Astrocyte of the spinal cord (primary cell): ENCODE results near the gene IGSF1.

ENCODE experiments used
- DNase-seq: peaks from one replicate; pipeline ENCODE4 v3.0.0; 2011; ENCODE audit warnings: low read depth, low spot score
- H3K4me3 ChIP-seq: 2 replicates; pipeline ENCODE4 v1.5.1; 2011; ENCODE audit warnings: low read depth, mild to moderate bottlenecking, low read length, moderate library complexity
- in situ Hi-C: cut with HindIII; loops from 2 replicates; pipeline ENCODE4 v1.10.0; 2017; ENCODE audit warnings: low sequenced_read_pairs
- TF ChIP-seq, protein P1 (sequence below): IDR thresholded peaks from 2 replicates; pipeline ENCODE4 v1.5.1; 2012; ENCODE audit warnings: low read depth, mild to moderate bottlenecking, low read length, inconsistent platforms

Gene IGSF1

DNA sequence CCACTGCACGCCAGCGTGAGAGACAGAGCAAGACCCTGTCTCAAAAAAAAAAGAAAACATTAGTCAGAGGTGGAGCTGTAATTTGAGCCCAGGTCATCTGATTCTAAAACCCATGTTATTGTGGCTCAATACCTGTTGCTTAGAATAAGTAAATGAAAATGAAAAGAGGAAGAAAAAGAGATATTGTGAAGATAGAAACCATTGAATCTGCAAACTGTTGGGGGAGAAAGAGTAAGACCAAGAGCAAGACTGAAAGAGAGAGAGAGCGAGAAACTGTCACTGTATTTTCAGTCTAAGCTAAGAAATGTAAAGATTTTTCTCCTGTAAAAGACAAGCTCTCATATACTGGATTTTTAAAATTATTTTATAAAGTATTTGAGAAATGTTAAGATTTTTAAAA lies 9.7 kb upstream of the IGSF1 start:
- DNase-seq = no peak
- TF ChIP-seq, protein P1, sequence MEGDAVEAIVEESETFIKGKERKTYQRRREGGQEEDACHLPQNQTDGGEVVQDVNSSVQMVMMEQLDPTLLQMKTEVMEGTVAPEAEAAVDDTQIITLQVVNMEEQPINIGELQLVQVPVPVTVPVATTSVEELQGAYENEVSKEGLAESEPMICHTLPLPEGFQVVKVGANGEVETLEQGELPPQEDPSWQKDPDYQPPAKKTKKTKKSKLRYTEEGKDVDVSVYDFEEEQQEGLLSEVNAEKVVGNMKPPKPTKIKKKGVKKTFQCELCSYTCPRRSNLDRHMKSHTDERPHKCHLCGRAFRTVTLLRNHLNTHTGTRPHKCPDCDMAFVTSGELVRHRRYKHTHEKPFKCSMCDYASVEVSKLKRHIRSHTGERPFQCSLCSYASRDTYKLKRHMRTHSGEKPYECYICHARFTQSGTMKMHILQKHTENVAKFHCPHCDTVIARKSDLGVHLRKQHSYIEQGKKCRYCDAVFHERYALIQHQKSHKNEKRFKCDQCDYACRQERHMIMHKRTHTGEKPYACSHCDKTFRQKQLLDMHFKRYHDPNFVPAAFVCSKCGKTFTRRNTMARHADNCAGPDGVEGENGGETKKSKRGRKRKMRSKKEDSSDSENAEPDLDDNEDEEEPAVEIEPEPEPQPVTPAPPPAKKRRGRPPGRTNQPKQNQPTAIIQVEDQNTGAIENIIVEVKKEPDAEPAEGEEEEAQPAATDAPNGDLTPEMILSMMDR = no peak
- in situ Hi-C loops = no loop called here
- H3K4me3 ChIP-seq = no peak overlapping the region

DNA sequence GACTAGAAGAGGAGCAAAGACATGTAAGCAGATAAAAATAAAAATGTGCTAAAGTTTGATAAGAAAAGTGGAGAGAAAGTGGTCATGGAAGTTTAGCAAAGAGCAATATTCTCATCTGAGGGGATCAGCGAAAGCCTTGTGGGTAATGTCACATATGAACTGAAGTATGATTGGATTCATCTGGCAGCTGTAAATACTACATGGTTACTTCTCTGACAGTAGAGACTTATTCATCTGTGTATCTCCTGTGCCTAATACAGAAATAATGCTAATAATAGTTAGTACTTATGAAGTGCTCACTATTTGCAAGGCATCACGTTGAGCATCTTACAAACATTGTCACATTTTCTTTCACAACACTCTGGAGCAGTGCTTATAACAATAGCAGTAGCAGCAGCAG lies 8.9 kb upstream of the IGSF1 start:
- no peak overlapping the region for H3K4me3 ChIP-seq
- TF ChIP-seq, protein P1 = no peak
- DNase-seq = no peak
- in situ Hi-C loops = no loop called here

DNA sequence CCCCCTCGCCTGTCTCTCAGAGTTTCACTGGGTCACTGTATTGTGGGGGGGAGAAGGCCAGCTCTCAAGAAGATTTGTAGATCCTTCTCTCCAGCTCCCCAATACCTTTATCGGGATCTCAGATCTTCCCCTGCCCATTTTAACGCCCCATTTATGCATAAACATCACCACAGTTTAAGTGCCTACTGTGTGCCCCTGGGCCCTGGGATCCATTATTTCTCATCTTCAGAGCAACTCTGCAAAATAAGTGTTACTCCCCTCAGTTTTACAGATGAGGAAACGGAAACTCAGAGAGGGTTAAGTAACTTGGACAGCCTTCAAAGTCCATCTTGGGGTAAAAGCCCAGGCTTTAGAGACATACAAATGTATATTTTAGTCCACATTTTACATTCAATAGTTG lies 421 bp upstream of the IGSF1 start:
- no peak for DNase-seq
- TF ChIP-seq, protein P1 = no peak
- no peak overlapping the region for H3K4me3 ChIP-seq
- in situ Hi-C loops = no loop called here

DNA sequence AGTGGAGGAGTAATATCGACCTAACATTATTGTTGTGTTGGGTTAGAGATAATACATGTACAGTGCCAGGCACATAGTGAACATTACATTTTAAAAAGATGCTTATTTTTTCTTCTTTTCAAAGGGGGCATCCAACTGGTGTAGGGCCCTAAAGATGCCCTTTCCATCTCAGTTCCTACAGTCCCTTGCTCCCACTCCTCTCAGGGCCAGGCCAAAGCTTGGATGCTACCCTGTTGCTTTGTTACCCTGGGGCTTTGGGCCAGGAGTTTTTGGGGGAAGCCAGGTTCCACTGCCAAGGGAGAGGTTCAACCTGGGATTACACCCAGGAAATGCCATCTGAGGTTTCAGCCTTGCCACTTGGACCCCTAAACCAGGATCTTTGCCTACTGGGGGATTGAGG lies 918 bp downstream of the IGSF1 start:
- no peak for DNase-seq
- H3K4me3 ChIP-seq = no peak overlapping the region
- TF ChIP-seq, protein P1 = no peak
- in situ Hi-C loops = no loop called here

DNA sequence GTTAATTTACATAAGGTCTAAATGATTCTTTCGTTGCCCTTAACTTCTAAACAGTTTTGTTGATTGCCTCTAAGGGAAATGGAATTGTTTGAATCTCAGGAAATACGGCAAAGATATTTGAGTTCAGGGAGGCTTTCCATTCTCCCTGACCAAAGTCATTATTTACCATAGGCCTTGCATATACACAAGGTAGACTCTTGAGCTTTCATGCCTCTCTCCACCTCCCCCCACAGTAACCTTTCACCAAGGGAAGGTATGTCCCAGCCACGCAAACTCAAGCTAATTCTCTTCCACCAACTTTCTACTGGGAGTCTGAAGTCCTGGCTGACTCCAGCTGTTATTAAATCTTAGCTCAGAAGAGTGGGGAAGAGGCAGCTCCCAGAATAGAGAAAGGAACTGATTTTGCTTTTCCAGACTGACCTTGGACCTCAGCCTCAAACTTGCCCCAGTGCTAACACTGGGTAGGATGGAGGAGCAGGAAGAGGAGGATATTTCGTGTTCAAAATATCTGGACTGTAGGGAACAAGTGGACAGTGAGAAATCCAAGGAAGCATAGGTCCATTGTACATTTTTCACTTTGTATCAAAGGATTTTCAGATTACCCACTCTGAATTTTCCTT lies 1.4 kb downstream of the IGSF1 start:
- TF ChIP-seq, protein P1 = no peak
- in situ Hi-C loops = no loop called here
- no peak overlapping the region for H3K4me3 ChIP-seq
- DNase-seq = no peak

DNA sequence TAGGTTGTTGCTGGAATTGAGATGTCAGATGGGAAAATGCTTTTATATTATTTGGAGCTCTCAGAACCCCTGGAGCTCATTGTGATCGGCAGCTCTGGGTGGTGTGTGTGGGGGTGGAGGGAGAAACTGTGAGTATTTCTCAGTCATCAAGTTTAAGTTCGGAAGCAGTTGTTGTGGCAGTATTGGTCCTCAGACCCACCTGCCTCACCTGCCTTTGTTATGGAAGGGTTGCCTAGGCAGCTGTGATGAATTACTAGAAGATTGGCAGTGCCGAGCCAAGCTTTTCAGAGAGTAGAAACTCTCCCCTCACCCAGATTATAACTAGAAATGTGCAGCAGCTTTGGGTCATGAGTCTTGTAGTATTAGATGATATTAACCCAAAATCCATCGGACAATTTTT lies 9.5 kb downstream of the IGSF1 start:
- no peak overlapping the region for H3K4me3 ChIP-seq
- DNase-seq = no peak
- TF ChIP-seq, protein P1 = no peak
- in situ Hi-C loops = no loop called here

DNA sequence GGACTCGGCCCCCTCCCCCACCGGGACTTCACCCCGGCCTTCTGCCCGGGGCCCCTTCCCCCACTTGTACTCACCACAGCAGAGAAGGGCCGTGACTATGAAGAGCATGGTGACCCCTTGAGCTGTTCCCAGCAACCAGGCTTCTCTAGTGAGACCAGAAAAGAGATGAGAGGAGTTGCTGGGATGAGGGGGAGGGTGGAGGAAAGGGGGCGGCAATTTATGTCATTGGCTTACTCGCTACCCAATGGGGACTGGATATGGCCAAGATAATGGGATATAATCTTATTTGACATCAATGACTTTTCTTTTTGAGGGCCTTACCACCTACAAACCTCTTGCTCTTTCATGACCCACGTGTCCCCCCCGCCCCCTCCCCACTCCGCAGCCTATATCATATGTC lies 9.9 kb downstream of the IGSF1 start:
- DNase-seq = no peak
- TF ChIP-seq, protein P1 = no peak
- in situ Hi-C loops = no loop called here

More for the DNA sequence above, 9.9 kb downstream of the IGSF1 start:
- no peak overlapping the region for H3K4me3 ChIP-seq
